HG03354 (cell line): Measurements from ENCODE around the gene ADCY2.

ENCODE experiments used
- ATAC-seq: cut with Tn5 transposase; IDR thresholded peaks from one replicate; pipeline ENCODE4 v1.9.1; 2021; ENCODE audit warnings: mild to moderate bottlenecking; ENCODE audit not compliant: unreplicated experiment, poor library complexity, severe bottlenecking

Gene ADCY2

DNA sequence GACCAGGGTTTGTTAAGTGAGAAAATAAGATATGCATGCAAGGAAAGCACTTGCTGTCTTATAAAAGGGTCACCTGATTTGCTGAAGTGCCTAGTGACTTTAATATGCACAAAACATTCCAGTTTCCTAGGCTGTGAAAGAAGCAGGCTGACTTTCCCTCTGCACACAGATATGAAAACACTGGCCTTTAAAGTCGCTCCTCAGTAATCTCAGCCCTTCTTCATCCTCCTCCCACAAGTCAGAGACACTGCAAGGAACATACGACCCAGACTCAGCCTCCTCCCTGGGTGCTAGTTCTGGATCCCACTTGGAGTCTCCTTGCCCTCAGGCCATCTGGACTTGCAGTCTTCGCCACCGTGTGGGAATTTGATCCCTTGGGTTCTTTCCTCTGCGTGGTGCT is 288.9 kb downstream of the ADCY2 start:
- no peak for ATAC-seq

DNA sequence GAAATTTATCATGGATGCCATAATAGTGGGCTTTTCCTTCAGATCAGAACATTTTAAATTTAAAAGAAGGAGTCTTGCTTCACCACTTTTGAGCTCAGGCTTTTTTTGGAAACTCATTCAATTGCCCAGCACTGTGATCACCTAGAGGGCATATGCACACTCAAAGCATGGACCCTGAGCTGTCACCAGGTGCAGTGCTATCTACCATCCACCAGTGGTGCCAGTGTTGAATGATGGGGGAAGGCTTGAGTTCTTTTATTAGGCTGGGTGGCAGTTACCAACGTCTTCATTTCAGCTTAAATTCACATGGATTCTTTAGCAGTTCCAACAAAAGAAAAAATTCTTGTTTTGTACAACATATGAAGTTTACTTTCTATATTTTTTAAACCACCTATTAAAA is 290.9 kb downstream of the ADCY2 start:
- ATAC-seq: no peak

DNA sequence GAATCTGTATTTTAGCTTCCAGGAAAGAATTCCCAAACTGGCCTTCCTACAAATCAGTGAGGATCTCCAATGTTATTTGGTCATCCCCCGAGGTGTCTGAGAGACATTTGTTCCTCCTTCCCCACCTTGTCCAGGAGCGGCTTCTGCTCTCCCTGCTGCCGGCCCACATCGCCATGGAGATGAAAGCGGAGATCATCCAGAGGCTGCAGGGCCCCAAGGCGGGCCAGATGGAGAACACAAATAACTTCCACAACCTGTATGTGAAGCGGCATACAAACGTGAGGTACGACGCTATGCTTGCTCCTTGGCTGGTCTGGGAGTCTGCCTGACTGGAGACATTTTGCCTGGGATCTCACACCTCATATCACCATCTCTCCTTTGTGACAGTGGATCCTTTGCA is 294.6 kb downstream of the ADCY2 start:
- no peak for ATAC-seq

GRCh38 chr5:7705261-7705660 is 309.3 kb downstream of the ADCY2 start:
- no peak for ATAC-seq

DNA sequence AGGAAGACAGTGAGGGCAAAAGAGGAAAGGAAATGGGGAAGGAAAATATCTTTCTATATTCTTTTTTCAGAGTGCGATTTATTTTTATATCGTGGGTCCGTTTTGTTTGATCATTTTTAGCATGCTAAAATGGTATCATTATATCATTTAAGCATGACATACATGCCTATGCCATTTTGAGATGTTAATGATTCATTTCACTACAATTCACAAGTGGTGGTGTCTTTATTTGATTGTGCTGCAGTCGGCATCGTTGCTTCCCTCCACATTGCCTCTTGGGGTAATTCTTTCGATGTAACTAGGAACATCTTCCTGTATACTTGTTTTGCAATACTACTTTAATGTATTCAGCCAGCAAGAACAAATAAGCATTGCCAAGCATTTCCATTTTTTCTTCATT is 309.8 kb downstream of the ADCY2 start:
- no peak for ATAC-seq

- ATAC-seq: no peak
Observed at GRCh38 chr5:7706256-7706655, 310.3 kb downstream of the ADCY2 start.

DNA sequence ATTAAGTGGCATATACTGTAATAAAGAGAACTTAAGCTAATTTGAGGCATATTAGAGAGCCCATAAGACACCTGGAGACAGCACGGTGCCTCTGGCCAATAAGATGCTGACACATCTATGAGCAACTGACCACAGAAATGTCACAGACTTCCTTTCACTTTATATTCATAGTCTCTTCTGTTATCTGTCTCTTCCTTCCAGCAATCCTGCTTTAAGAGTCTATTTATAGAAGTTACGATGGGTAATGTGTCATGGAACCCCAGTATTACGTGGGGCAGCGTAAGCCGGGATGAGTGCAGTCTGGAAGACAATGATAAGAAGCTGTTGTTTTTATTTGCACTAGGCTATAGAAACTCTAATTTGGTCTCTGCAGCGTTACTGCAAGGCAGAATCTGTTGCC is 318.2 kb downstream of the ADCY2 start:
- ATAC-seq: no peak

DNA sequence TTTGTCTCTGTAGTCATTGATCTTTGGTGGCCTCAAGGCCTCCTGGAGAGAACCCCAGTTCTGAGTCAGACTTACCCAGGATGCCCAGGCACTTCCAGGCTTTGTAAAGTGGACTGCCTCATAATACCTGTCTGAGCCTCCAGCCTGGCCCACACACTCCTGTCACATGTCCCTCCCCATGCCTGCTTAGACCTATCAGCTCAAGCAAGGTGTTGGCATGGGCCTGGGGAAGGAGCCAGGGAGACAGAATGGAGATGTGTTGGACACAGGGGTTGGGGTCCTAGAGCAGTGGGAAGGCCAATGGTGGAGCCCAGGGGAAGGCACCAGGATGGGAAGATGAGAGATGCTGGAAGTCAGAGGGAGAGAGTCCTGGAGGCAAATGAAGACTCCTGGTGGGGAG is 318.8 kb downstream of the ADCY2 start:
- no peak for ATAC-seq

DNA sequence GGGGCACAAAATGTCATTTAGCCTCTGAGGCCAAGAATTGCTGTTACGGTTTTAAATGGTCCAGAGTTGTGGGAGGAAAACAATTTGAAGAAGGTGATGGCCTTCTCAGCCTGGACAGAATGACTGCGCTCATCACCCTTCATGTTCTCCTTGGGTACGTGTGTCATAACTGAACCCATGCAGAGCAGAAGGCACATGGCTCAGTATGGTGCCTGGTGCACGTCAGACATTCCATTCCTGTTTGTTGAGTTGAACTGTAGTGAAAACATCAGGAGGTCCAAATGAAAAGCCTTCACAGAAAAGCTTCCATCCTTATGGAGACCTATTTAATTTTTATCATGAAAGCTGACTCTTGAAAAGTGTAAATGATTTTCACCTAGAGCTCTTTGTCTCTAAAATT is 321.8 kb downstream of the ADCY2 start:
- no peak for ATAC-seq

GRCh38 chr5:7728076-7728475 is 332.1 kb downstream of the ADCY2 start:
- ATAC-seq: no peak

DNA sequence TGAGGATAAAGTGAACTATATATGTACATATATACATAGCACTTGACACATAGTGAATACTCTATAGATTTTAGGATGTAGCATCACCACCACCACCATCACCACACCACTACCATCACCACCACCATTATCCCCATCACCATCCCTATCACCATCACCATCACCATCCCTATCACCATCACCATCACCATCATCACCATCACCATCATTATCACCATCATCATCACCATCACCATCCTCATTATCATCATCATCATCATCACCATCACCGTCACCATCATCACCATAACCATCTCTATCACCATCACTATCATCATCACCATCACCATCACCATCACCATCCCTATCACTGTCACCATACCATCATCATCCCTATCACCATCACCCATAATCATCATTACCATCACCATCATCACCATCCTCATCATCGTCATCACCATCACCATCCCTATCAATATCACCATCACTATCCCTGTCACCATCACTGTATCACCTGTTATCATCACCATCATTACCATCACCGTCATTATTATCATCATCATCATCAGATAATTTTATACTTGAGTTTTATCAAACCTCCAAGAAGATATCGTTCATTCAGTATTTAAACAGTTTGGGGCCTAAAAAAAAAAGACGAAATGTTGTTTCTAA is 345.6 kb downstream of the ADCY2 start:
- no peak for ATAC-seq

GRCh38 chr5:7742241-7742656 is 346.3 kb downstream of the ADCY2 start:
- ATAC-seq: no peak

DNA sequence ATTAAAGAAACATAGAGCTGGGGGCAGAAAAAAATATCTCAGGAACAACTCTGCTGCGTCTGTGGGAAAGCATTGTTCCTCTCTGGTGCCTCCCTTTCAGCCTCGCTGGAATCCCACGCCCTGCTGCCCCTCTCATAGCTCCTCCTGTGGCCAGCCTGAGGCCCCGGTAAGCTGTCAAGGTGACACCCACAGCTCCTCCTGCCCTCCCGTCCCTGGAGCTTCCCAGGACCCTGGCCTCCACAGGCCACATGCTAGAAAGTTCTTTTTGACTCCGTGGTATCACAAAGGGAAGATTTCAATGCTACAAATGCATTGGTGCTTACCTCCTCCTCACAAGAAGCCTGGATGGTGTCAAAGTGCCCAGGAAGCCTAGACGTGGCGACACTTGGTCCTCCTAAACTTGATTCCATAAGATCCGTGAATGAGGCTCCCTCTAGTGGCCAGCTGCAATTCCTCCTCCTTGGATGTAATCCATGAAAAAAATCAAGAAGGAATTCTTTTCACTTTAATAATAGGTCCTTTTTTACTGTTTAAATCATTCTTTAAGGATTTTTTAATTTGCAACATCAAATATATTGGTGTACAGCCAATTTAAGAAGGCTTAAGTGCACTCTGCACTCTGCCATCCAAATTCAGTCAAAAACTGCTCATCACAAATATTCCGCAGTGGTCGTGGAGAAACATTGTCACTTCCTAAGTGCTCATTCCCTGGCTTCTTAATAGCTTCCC is 350.1 kb downstream of the ADCY2 start:
- ATAC-seq: peak; percentile 51

DNA sequence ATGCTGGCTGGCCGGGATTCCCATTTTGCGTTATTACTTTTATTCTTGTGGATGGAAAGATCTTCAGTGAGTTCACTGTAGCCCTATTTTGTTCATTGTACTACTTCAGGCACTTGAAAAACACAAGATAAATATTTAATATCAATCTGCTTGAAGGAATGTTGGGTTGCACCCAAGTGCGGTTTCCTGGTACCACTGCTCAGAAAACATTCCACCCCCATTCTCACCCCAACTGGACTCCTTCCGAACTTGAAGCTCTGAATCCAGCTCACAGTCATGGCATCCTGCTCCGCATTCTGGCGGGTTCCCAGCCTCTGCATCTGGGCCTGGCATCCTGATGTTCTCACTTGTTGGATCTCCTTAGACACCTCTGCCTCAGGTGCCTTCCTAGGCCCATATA is 351.8 kb downstream of the ADCY2 start:
- no peak for ATAC-seq

DNA sequence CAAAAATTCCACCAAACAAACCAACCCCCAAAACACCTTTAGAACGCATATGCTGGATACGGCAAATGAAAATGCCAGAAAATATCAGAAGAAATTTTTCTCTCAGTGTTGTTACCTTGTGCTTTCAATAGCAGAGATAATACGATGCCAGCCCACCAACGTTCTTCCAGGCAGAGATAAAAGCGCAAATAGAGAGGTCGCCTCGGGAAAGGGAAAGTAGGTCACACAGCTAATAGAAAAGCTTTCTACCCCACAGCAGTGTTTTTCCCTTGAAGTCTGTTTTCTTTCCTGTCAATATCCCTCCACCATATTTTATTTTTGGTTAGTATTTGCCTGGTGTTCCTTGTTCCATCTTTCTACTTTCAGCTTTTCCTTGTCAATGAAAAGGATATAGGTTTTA is 353.7 kb downstream of the ADCY2 start:
- ATAC-seq: no peak

DNA sequence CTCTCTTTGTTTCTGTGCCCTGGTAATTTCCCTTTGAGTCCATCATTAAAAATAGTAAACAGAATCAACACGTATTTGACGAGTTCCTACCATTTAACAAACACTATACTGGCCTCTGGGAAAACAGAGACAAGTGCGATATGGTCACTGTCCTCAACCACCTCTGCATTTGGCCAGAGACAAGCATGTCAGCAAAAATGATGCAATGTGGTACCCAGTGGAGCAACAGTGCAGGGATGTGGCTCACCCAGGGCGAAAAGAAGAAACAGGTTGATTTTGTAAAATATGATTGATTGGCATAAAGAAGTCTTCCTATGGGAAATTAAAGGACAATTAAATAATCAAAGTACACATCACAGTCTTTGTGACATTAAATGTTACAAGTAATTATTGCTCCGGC is 355.9 kb downstream of the ADCY2 start:
- ATAC-seq: no peak

GRCh38 chr5:7753181-7753580 is 357.2 kb downstream of the ADCY2 start:
- no peak for ATAC-seq

DNA sequence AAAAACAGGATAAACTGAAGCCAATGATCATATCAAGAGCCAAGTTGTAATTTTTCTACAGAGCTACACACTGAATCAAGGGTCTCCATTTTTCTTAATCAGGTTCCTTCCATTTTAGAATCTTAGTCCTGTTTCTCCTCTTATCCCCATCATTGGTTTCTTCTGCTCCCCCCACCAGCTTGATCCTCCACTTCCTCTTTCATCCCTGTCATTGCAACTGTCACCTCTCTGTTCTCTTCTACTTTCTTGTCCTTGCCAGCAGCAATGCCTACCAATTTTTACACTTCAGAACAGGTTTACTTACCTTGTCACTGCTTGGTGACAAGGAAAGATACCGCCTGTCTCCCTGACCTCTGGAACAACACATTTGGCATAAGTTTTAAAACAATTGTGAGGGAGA is 357.7 kb downstream of the ADCY2 start:
- ATAC-seq: no peak

DNA sequence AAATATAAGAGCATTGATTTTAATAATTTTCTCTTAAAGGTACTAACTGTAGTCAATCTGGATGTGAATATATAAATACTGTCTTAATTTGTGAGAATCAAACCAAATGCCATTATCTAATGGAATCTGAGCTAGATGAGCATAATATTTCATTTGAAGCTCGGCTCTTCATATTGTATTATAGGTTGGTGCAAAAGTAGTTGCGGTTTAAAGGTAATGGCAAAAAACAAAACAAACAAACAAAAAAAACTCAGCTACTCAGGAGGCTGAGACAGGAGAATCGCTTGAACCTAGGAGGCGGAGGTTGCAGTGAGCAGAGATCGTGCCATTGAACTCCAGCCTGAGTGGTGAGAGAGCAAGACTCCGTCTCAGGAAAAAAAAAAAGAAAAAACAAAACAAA is 358.6 kb downstream of the ADCY2 start:
- ATAC-seq: no peak

GRCh38 chr5:7754997-7755596 is 359.2 kb downstream of the ADCY2 start:
- ATAC-seq: peak; percentile 90

DNA sequence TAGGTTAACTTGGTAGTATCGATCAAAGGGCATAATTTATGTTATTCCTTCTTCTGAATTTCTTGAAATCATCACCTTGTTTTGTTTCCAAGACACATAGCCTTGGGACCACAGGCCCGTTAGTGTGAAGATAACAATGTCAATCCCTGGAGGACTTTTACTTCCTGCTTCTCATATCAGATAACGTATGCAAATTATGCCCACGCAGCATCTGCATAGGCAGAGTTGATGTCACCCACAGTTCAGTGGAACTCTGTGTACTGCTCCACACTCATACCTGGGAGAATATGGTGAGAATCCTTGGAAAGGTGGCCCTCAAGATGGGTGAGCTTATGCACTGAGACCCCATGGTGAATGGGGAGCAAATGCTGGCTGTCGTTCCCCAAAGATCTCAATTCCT is 360.0 kb downstream of the ADCY2 start:
- no peak for ATAC-seq
